HEK293 (cell line): ENCODE results near the gene NEK6.

Experiments used
- CTCF ChIA-PET: fragments of 350-600 bp; formaldehyde crosslinking; extraction: SDS; loops from one replicate; lab custom pipeline; 2021; ENCODE audit warnings: antibody characterized with exemption; lab: Yijun Ruan, JAX
- POLR2A ChIA-PET: fragments of 300-600 bp; formaldehyde crosslinking; extraction: SDS; loops from one replicate; lab custom pipeline; 2020; ENCODE audit warnings: antibody characterized with exemption, inconsistent platforms; lab: Yijun Ruan, JAX
- H3K27ac ChIP-seq: fragments of 200-500 bp; sonication (Bioruptor generic); 2 replicates; pipeline ENCODE4 v1.5.1; 2014; ENCODE audit warnings: low read depth, low read length, control low read depth, inconsistent platforms; ENCODE audit errors: extremely low read depth
- H3K36me3 ChIP-seq, 2 experiments: fragments of 200-500 bp in 1 of 2; sonication (Bioruptor generic) in 1 of 2; 1 replicate in 1 of 2; 2 replicates in 1 of 2; pipeline ENCODE4 v1.5.1; 2014 to 2017; ENCODE audit warnings: inconsistent platforms in 2 of 2, low read length in 2 of 2; ENCODE audit not compliant: control insufficient read depth in 2 of 2, insufficient read depth in 1 of 2
- H3K4me1 ChIP-seq: fragments of 200-500 bp; sonication (Bioruptor generic); 2 replicates; pipeline ENCODE4 v1.5.1; 2014; ENCODE audit warnings: mild to moderate bottlenecking, low read length, inconsistent platforms; ENCODE audit not compliant: control insufficient read depth, insufficient read depth
- H3K4me3 ChIP-seq: 2 replicates; pipeline ENCODE4 v1.5.1; 2011; ENCODE audit warnings: low read depth, mild to moderate bottlenecking, control low read depth, low read length, moderate library complexity
- H3K9me3 ChIP-seq: fragments of 200-500 bp; sonication (Bioruptor generic); 2 replicates; pipeline ENCODE4 v1.5.1; 2014; ENCODE audit warnings: low read depth, low read length, inconsistent platforms; ENCODE audit not compliant: control insufficient read depth, insufficient read depth
- ELK4 ChIP-seq: IDR thresholded peaks from 2 replicates; pipeline ENCODE4 v1.6.1; 2011; ENCODE audit warnings: mild to moderate bottlenecking, low read depth, low read length, borderline replicate concordance
- KLF10 ChIP-seq: fragments of 450-650 bp; IDR thresholded peaks from 2 replicates; pipeline ENCODE4 v1.5.1; 2018; ENCODE audit warnings: missing biosample characterization, mild to moderate bottlenecking, missing genetic modification characterization
- KLF8 ChIP-seq: fragments of 450-650 bp; formaldehyde crosslinking; IDR thresholded peaks from 2 replicates; pipeline ENCODE4 v1.5.1; 2016; ENCODE audit warnings: missing biosample characterization, missing genetic modification characterization
- TCF7L2 ChIP-seq: IDR thresholded peaks from 2 replicates; pipeline ENCODE4 v1.6.1; 2011; ENCODE audit warnings: low read depth, mild to moderate bottlenecking, inconsistent platforms, low read length, moderate library complexity, borderline replicate concordance
- ZBTB26 ChIP-seq: fragments of 450-650 bp; formaldehyde crosslinking; optimal IDR thresholded peaks from 2 replicates; pipeline ENCODE3; 2016; ENCODE audit warnings: missing biosample characterization, mild to moderate bottlenecking, missing genetic modification characterization
- ZFP37 ChIP-seq: fragments of 450-650 bp; formaldehyde crosslinking; IDR thresholded peaks from 2 replicates; pipeline ENCODE4 v1.5.1; 2016; ENCODE audit warnings: missing biosample characterization, missing genetic modification characterization
- ZNF292 ChIP-seq: fragments of 450-650 bp; formaldehyde crosslinking; IDR thresholded peaks from 2 replicates; pipeline ENCODE4 v1.5.1; 2016; ENCODE audit warnings: low read depth, missing biosample characterization, missing genetic modification characterization, borderline replicate concordance
- ZNF302 ChIP-seq: fragments of 450-650 bp; formaldehyde crosslinking; IDR thresholded peaks from 2 replicates; pipeline ENCODE4 v1.5.1; 2016; ENCODE audit warnings: missing biosample characterization, missing genetic modification characterization, low read depth
- ZNF394 ChIP-seq: fragments of 450-650 bp; formaldehyde crosslinking; IDR thresholded peaks from 2 replicates; pipeline ENCODE4 v1.5.1; 2016; ENCODE audit warnings: missing biosample characterization, missing genetic modification characterization, mild to moderate bottlenecking, moderate library complexity, borderline replicate concordance
- ZNF501 ChIP-seq: fragments of 450-650 bp; formaldehyde crosslinking; IDR thresholded peaks from 2 replicates; pipeline ENCODE4 v1.5.1; 2016; ENCODE audit warnings: missing biosample characterization, missing genetic modification characterization
- ZNF518A ChIP-seq: fragments of 450-650 bp; formaldehyde crosslinking; conservative IDR thresholded peaks from 2 replicates; pipeline ENCODE4 v1.5.1; 2016; ENCODE audit warnings: low read depth, missing biosample characterization, missing genetic modification characterization
- ZNF558 ChIP-seq: fragments of 450-650 bp; formaldehyde crosslinking; IDR thresholded peaks from 2 replicates; pipeline ENCODE4 v1.5.1; 2016; ENCODE audit warnings: missing biosample characterization, missing genetic modification characterization
- ZNF585B ChIP-seq: fragments of 450-650 bp; formaldehyde crosslinking; IDR thresholded peaks from 2 replicates; pipeline ENCODE4 v1.5.1; 2016; ENCODE audit warnings: missing biosample characterization, missing genetic modification characterization
- ZNF645 ChIP-seq: fragments of 450-650 bp; formaldehyde crosslinking; IDR thresholded peaks from 2 replicates; pipeline ENCODE4; 2016; ENCODE audit warnings: missing biosample characterization, missing genetic modification characterization
- ZNF660 ChIP-seq: fragments of 450-650 bp; IDR thresholded peaks from 2 replicates; pipeline ENCODE4 v1.5.1; 2018; ENCODE audit warnings: missing biosample characterization, mild to moderate bottlenecking, missing genetic modification characterization
- ZNF707 ChIP-seq: fragments of 450-650 bp; formaldehyde crosslinking; IDR thresholded peaks from 2 replicates; pipeline ENCODE4 v1.5.1; 2016; ENCODE audit warnings: missing biosample characterization, missing genetic modification characterization
- ZNF76 ChIP-seq: fragments of 450-650 bp; formaldehyde crosslinking; IDR thresholded peaks from 2 replicates; pipeline ENCODE4; 2016; ENCODE audit warnings: low read depth, missing biosample characterization, missing genetic modification characterization, borderline replicate concordance
- ZSCAN4 ChIP-seq: fragments of 450-650 bp; formaldehyde crosslinking; IDR thresholded peaks from 2 replicates; pipeline ENCODE4 v1.5.1; 2017; ENCODE audit warnings: missing biosample characterization, missing genetic modification characterization

Gene NEK6

GRCh38 chr9:124272118-124272517, 14.4 kb downstream of the NEK6 start:
- POLR2A ChIA-PET = no interaction called here
- Histone ChIP-seq H3K27ac (no peak overlapping the region), H3K4me3 (no peak overlapping the region)
- TF ChIP-seq ELK4 (no peak), ZNF501 (tag by site-specific recombination) (no peak), ZFP37 (no peak), ZNF645 (no peak), KLF8 (tag by site-specific recombination) (no peak), ZNF707 (no peak), ZBTB26 (tag by site-specific recombination) (no peak), ZNF76 (tag by site-specific recombination) (no peak), ZNF518A (no peak), ZNF394 (tag by site-specific recombination) (no peak), ZNF302 (tag by site-specific recombination) (no peak), ZNF558 (tag by site-specific recombination) (no peak), ZNF585B (tag by site-specific recombination) (no peak)
- TF ChIP-seq, all 188 proteins: peak for 0
- Histone ChIP-seq H3K4me1 (no peaks in the 10 kb centered on the region), H3K36me3 (peaks cover 0 to 3% of the 10 kb centered on the region in 2 experiments; a peak in 1 of 3 replicates), H3K9me3 (no peaks in the 10 kb centered on the region)
- CTCF ChIA-PET = no interaction called here

GRCh38 chr9:124272979-124273378, 15.2 kb downstream of the NEK6 start:
- H3K4me1 ChIP-seq = no peaks in the 10 kb centered on the region
- H3K36me3 ChIP-seq = peaks cover 0 to 3% of the 10 kb centered on the region in 2 experiments; a peak in 1 of 3 replicates
- ChIA-PET POLR2A (no interaction called here), CTCF (no interaction called here)
- no peaks in the 10 kb centered on the region for H3K9me3 ChIP-seq
- H3K4me3 ChIP-seq = no peak overlapping the region
- H3K27ac ChIP-seq = no peak overlapping the region
- TF ChIP-seq TCF7L2 (no peak), ZNF518A (no peak), ZSCAN4 (tag by site-specific recombination) (no peak), ZFP37 (no peak), ZNF292 (tag by site-specific recombination) (no peak), KLF10 (tag by site-specific recombination) (no peak), ZNF660 (no peak)
